HG02884 (cell line): ENCODE data around the gene VIL1.

Source experiments
- ATAC-seq: cut with Tn5 transposase; IDR thresholded peaks from one replicate; pipeline ENCODE4 v1.9.1; 2021; ENCODE audit warnings: mild to moderate bottlenecking, moderate library complexity; ENCODE audit not compliant: unreplicated experiment

VIL1 gene

DNA sequence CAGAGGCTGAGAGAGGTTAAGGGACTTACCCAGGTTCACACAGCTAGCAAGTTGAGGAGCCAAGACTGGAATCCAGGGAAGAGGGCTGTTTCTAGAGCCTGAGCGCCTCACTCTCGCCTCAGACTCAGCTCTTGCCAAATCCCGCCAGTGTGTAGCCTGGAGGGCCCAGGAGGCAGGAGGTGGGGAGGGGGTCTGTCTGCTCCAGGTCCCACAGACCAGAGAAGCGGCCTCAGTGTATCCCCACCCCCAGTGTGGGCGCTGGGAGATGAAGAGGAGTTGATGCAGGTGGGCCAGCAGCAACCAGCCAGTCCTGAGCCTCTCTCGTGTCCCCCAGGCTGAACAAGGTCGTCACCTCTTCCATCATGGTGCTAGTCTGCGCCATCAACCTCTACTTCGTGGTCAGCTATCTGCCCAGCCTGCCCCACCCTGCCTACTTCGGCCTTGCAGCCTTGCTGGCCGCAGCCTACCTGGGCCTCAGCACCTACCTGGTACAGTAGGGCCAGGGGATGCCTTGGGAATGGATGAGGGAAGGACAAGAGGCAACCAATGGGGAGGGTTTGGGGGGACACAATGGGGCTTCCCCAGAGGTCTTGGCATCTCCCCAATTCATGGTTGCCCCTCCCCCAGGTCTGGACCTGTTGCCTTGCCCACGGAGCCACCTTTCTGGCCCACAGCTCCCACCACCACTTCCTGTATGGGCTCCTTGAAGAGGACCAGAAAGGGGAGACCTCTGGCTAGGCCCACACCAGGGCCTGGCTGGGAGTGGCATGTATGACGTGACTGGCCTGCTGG, 24.4 kb upstream of the VIL1 start:
- no peak for ATAC-seq

DNA sequence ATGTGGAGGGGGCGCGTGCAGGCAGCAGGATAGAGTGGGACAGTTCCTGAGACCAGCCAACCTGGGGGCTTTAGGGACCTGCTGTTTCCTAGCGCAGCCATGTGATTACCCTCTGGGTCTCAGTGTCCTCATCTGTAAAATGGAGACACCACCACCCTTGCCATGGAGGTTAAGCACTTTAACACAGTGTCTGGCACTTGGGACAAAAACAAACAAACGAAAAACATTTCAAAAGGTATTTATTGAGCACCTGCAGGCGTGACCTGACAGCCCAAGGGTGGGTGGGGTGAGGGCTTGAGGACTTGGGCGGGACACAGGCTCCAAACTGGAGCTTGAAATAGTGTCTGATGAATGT, 23.9 kb upstream of the VIL1 start:
- no peak for ATAC-seq

DNA sequence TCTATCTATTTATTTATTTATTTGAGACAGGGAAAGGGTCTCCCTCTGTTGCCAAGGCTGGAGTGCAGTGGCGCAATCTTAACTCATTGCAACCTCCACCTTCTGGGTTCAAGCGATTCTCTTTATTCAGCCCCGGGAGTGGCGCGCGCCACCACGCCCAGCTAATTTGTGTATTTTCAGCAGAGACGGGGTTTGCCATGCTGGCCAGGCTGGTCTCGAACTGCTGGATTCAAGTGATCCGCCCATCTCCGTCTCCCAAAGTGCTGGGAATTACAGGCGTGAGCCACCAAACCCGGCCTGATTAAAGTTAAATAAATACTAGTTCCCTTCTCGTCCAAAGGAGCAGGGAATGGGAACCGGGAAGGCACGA, 23.5 kb upstream of the VIL1 start:
- ATAC-seq, result no peak

DNA sequence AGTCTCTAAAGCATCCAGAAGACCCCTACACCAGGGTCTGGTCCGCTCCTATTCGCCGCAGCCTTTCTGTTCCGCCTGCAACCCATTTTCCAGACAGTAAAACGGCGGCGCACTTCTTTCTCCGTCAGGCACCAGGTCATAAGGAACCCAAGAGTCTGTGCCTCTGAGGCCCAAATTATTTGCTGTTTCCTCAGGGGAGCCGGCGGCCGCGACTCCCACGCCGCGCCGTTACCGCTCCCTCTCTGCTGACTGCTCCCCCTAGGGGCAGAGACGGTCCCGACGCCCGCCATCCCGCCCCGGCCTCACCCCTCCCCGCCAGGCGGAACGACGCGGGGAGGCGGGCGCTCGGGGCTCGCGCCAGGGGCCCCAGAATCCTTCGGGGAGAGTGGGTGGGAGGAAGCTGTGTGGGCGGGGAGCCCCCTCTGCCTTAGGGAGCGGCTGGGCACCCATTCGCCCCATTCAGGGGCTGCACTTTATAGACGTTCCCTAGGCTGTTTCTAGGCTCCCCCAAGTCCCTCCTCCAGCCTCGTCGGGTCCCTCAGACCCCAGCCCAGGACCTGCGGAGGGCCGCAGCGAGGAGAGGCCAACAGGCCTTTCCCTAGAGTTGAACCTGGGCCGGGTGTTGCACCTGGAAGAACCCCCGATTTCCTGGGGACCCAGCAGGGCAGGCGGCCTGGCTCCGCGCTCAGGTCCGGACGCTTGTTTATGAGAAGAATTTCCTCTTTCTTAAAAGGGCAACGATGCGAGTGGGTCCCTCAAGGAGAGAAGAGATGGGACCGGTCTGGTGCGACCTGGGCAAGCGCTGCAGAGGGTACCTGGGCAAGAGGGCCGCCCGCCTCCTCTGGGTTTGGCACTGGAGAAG, 22.9 kb upstream of the VIL1 start:
- peak; percentile 49 for ATAC-seq

GRCh38 chr2:218396688-218397462, 22.0 kb upstream of the VIL1 start:
- no peak for ATAC-seq

DNA sequence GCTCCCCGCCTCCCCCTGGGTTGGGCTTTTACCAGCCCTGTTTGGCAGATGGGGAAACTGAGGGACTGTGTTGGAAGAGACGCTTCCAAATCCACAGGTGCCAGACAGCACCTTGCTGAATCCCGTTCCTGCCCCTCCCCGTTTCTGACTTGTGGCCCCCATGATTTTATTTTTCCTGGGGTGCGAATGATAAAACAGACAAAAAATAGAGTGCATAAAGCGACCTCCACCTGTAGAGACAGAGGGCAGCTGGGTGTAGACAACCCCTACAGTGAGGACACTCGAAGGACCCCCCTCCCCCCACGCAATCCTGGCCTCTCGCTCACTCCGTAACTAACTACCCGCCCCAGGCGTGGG, 21.5 kb upstream of the VIL1 start:
- no peak for ATAC-seq

DNA sequence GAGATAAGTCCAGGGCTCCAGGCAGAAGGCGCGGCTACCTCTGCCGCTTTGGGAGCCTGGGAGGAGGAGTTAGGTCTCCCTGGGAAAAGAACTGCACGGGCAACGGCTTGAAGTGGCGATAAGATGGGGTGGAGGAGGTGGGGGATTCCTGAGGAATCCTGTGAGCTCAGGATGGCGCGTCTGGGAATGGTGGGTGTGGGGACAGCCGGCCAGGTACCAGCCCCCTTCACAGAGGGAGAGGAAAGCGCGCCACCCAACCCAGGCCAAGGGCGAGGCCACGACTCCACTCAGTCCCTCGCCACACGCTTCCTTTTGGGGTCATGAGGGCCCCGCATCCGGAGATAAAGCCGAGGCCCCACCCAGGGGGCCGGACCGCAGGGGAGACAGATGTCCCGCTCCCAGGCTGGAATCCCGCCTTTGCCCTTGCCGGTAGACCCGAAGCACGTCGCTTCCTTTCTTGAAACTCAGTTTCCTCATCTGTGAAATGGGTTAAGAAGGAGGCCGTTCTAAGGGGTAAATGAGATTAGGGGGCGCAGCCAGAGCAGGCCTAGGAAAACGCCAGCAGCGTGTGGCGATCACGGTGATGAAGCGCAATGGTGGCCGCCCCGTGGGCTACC, 21.0 kb upstream of the VIL1 start:
- ATAC-seq, result no peak

GRCh38 chr2:218398437-218399390, 20.2 kb upstream of the VIL1 start:
- ATAC-seq, result peak; percentile 0

- ATAC-seq, result peak; percentile 33
These were observed 19.3 kb upstream of the VIL1 start, which contains the start of gene CTDSP1 for GRCh38 chr2:218399391-218400166. Gene CTDSP1 (plus strand): TSS chr2:218399868. CDS start chr2:218400091, 223 bp downstream.

- no peak for ATAC-seq
These were observed 18.6 kb upstream of the VIL1 start for GRCh38 chr2:218400167-218400929.

- no peak for ATAC-seq
These were observed 17.7 kb upstream of the VIL1 start for GRCh38 chr2:218400930-218401881.

DNA sequence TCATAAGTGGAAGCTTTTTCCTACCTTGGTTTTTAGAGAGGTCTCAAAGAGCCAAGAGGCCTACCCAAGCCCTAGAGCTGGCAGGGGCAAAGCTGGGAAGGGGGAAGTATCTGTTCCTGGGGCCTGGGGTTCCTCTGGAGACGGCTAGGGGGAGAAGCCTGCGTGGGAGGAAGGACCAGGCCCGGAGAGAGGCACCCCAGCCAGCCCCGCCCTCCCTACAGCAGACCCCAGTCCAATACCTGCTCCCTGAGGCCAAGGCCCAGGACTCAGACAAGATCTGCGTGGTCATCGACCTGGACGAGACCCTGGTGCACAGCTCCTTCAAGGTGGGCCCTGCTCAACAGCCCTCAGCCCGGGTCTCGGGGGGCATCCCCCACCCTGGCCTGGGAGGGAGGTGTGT, 17.0 kb upstream of the VIL1 start:
- no peak for ATAC-seq

- no peak for ATAC-seq
These were observed 16.4 kb upstream of the VIL1 start for GRCh38 chr2:218402491-218402901.

- no peak for ATAC-seq
These were observed 16.0 kb upstream of the VIL1 start for GRCh38 chr2:218402911-218403411.

GRCh38 chr2:218403810-218404209, 15.1 kb upstream of the VIL1 start:
- ATAC-seq, result no peak

DNA sequence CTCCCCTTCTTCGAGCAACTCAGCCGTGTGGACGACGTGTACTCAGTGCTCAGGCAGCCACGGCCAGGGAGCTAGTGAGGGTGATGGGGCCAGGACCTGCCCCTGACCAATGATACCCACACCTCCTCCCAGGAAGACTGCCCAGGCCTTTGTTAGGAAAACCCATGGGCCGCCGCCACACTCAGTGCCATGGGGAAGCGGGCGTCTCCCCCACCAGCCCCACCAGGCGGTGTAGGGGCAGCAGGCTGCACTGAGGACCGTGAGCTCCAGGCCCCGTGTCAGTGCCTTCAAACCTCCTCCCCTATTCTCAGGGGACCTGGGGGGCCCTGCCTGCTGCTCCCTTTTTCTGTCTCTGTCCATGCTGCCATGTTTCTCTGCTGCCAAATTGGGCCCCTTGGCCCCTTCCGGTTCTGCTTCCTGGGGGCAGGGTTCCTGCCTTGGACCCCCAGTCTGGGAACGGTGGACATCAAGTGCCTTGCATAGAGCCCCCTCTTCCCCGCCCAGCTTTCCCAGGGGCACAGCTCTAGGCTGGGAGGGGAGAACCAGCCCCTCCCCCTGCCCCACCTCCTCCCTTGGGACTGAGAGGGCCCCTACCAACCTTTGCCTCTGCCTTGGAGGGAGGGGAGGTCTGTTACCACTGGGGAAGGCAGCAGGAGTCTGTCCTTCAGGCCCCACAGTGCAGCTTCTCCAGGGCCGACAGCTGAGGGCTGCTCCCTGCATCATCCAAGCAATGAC, 14.4 kb upstream of the VIL1 start:
- no peak for ATAC-seq
